IPS-18c (cell line): ENCODE data around the gene HOXA3.

Experiments used
- H3K4me3 ChIP-seq: 2 replicates; pipeline ENCODE4 v1.7.0; 2013; ENCODE audit warnings: low read depth, mild to moderate bottlenecking, low read length, moderate library complexity; ENCODE audit not compliant: insufficient read depth
- H3K9me3 ChIP-seq: one replicate; pipeline ENCODE4 v1.6.1; 2013; ENCODE audit warnings: mild to moderate bottlenecking, low read length, moderate library complexity; ENCODE audit not compliant: control insufficient read depth, insufficient read depth

The HOXA3 gene

GRCh38 chr7:27143950-27144780, 8.2 kb downstream of the HOXA3 start:
- Histone ChIP-seq H3K9me3 (peaks cover 7% of the 10 kb centered on the region), H3K4me3 (no peak overlapping the region)

GRCh38 chr7:27143023-27143949, 9.1 kb downstream of the HOXA3 start, which contains the start of gene HOXA5:
Gene HOXA5, minus strand, starts transcription at chr7:27143681. Its CDS starts 74 bp downstream, at chr7:27143607.
- H3K4me3 ChIP-seq: peak within 1 kb of the TSS; percentile 51
- peaks cover 7% of the 10 kb centered on the region for H3K9me3 ChIP-seq

DNA sequence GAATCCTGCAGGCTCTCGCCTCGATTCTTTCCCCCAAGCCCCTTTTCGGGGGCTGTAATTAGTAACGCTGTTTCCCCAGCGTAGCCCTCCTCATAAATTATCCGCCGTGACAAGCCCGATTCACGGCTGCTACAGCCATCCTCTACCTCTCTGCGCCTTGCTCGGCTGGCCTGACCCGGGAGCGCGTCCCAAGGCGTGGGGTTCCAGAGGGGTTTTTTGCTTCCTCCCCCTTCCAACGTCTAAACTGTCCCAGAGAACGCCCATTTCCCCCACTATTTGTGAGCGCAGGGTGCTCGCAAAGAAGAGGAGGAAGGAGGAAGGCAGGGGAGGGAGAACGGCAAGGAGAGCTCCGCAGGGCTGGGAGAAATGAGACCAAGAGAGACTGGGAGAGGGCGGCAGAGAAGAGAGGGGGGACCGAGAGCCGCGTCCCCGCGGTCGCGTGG, 9.8 kb downstream of the HOXA3 start:
- H3K9me3 ChIP-seq: peaks cover 7% of the 10 kb centered on the region
- H3K4me3 ChIP-seq: peak overlapping the region; percentile 51

DNA sequence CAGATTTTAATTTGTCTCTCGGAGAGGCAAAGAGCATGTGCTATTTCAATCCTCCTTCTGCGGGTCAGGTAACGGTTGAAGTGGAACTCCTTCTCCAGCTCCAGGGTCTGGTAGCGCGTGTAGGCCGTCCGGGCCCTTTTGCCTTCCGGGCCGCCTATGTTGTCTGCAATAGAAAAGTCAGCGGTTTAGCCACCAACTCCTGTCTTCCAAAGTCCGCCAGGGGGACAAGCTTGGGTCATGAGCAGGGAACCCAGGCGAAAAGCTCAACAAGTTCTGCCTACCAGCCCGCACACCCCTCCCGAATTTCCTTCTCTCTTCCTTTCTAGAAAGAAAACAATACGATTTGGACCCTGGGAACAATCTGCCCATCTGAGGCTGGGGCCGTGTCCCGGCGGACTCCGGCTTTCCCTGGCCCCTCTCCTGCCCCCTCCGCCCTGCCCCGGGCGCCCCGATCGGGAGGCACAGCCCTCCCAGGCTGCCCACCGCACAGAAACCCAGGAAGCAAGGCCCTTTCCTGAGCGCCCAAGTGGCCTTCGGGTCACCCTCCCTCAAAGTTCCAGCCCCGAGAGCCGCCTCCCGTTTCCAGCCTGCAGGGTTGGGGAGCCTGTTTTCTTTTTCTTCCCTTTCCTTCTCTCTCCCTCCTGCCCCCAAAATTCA, 10.3 kb downstream of the HOXA3 start:
- Histone ChIP-seq H3K9me3 (peaks cover 6% of the 10 kb centered on the region), H3K4me3 (no peak overlapping the region)

GRCh38 chr7:27141137-27141922, 11.1 kb downstream of the HOXA3 start:
- Histone ChIP-seq H3K4me3 (no peak overlapping the region), H3K9me3 (peaks cover 5% of the 10 kb centered on the region)

DNA sequence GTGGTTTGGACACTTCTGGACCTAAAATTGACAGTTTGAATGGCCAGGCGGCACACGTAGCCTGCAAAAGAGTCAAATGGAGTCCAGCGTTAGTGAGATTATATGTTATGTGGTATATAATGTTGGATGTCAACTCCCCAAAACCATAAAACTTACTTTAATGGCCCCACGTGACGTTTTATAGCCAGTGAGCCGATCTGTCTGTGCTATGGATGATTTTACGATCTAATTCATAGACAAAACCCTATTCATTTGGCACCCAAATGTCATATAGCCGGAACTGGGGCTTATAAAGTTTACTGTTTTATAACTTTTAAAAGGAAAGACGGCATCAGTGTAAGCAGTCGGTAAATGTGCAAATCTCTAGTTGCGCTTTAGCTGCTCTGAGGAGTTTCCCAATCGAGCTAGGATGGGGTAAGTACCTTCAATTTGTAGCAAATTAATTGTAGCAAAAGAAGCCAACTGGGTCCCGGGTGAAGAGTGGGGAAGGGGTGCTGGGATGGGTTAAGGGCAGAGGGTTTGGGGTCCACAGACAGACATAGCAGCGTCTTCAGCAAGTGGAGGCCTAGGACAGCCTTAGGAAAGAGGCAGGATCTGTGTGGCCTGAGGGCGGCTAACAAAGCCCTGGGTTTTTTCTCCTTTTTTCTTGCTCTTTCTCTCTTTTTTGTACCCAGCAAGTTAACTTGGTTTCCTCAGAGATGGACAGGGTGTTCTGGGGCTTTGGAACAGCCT, 12.1 kb downstream of the HOXA3 start:
- H3K9me3 ChIP-seq: peaks cover 5% of the 10 kb centered on the region

GRCh38 chr7:27139334-27140125, 12.9 kb downstream of the HOXA3 start:
- no peak overlapping the region for H3K4me3 ChIP-seq
- peaks cover 5% of the 10 kb centered on the region for H3K9me3 ChIP-seq

More for the DNA sequence above, 12.1 kb downstream of the HOXA3 start:
- H3K4me3 ChIP-seq: no peak overlapping the region

GRCh38 chr7:27138985-27139333, 13.4 kb downstream of the HOXA3 start:
- no peak overlapping the region for H3K4me3 ChIP-seq

DNA sequence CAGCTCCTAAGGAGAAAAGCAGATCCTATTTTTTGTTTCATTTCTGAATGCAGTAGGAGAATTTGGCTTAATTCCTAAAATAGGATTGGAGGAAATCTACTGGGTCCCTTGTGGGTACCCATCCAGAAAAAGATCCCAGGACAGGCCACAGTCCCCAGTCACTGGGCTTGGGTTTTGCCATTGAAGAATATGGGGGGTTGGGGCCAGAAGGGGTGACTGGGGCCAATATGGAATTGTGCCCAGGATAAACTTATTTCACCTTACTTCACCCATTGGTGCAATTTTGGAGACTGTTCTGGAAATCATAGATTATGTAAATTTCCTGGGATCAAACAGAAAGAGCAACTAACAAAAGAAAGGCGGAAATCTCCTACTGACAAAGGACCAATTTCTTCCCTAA, 13.9 kb downstream of the HOXA3 start:
- no peak overlapping the region for H3K4me3 ChIP-seq
- H3K9me3 ChIP-seq: peaks cover 5% of the 10 kb centered on the region

More at GRCh38 chr7:27138985-27139333, 13.4 kb downstream of the HOXA3 start:
- H3K9me3 ChIP-seq: peaks cover 5% of the 10 kb centered on the region

DNA sequence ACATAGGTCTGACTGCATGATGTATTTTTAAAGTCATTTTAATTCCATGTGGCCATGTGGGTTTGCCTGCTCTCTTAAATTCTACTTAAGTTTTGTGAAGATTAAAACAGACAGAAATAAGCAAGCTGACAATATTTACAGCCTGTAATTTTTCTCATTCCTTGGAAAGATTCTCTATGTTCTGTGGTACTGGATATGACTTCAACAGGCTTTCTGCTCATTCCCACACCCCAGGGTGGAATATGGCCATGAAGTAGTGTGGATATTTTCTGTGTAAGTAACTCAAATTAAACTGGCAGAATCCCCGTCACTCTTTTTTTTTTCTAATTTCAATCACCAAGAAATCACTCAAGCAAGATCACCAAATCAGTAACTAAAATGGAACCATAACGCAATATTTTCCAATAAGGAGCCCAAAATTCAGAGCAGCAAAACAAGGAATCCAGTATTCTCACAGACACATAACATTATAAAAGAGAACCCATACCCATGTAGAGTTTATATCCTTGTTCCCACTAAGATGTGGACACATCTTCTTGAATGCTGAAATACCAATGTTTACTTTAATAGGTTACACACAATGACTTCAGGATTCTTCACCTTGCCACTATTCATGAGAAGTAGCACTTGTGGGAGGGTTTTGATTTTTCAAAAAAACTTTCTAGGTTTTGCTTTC, 14.6 kb downstream of the HOXA3 start:
- H3K4me3 ChIP-seq: no peak overlapping the region
- H3K9me3 ChIP-seq: no peaks in the 10 kb centered on the region

DNA sequence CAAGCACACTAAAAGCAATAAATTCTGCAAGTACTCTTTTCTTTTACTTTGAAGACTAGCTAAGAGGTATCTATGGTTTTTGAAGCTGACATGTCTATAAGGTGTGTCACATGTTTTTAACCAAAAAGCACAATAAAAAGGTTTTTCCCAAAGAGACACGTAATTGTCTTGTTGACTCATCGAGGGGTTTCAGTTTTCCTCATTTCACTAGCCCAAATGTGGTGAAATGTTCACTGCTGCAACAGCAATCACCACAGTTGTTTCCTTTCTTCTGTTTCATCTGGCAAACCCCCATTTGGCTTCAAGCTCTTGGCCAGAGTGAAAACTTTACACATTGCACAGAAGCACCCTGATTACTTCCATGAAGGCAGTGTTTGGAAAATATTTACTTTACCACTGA, 18.0 kb downstream of the HOXA3 start:
- H3K4me3 ChIP-seq: no peak overlapping the region

GRCh38 chr7:27133409-27134231, 18.8 kb downstream of the HOXA3 start:
- no peak overlapping the region for H3K4me3 ChIP-seq
- no peaks in the 10 kb centered on the region for H3K9me3 ChIP-seq

More for the DNA sequence above, 18.0 kb downstream of the HOXA3 start:
- H3K9me3 ChIP-seq: no peaks in the 10 kb centered on the region

DNA sequence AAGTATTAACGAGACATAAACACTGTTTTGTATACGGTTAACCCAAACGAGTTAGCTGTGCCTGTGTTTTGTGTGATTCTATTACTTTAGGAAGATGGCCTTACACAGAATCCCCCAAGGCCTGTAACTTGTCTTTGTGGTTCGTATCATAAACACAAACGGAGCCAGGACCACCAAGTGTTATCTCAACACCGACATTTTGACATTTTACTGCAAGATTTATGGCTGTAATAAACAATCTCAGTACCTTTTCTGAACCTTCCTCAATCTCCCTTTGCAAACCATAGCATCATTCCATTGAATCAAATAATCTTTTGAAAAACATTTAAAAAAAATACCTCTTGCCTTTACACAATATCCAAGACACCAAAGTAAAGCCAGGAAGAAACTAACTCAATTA, 19.4 kb downstream of the HOXA3 start:
- H3K4me3 ChIP-seq: no peak overlapping the region
- no peaks in the 10 kb centered on the region for H3K9me3 ChIP-seq

GRCh38 chr7:27132214-27132613, 20.2 kb downstream of the HOXA3 start:
- no peaks in the 10 kb centered on the region for H3K9me3 ChIP-seq
- H3K4me3 ChIP-seq: no peak overlapping the region
